ENCODE results near the gene HOMER3. TPM values are rescaled to one million over a fixed set of nuclear protein-coding genes. Genes with fewer than 3 reads are reported as not detected.
"Not testable (repeated sequence)": the region's sequence is repeated elsewhere in the genome, so short reads cannot be mapped to it uniquely, and the experiment has no call there.

The HOMER3 gene
- total RNA-seq, 2 donors from 2014 or later, result 27.5 to 29.0 TPM

- Histone ChIP-seq H3K9me3 (no peaks in the 10 kb centered on the region), H3K4me3 (no peak overlapping the region), H3K36me3 (replicated peaks in 1 of 2; ENCODE audit: insufficient read depth in 1 of 2, low read depth in 2 of 2) (peaks cover 0 to 32% of the 10 kb centered on the region in 2 donors), H3K27me3 (no peaks in the 10 kb centered on the region), H3K27ac (no peak overlapping the region), H3K4me1 (no peaks in the 10 kb centered on the region)
- DNase-seq (no peak), ATAC-seq (no peak)
- TF ChIP-seq, protein P1, sequence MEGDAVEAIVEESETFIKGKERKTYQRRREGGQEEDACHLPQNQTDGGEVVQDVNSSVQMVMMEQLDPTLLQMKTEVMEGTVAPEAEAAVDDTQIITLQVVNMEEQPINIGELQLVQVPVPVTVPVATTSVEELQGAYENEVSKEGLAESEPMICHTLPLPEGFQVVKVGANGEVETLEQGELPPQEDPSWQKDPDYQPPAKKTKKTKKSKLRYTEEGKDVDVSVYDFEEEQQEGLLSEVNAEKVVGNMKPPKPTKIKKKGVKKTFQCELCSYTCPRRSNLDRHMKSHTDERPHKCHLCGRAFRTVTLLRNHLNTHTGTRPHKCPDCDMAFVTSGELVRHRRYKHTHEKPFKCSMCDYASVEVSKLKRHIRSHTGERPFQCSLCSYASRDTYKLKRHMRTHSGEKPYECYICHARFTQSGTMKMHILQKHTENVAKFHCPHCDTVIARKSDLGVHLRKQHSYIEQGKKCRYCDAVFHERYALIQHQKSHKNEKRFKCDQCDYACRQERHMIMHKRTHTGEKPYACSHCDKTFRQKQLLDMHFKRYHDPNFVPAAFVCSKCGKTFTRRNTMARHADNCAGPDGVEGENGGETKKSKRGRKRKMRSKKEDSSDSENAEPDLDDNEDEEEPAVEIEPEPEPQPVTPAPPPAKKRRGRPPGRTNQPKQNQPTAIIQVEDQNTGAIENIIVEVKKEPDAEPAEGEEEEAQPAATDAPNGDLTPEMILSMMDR (IDR thresholded peaks at IDR 0.05), result no peak
- TF ChIP-seq POLR2A (IDR thresholded peaks at IDR 0.05), result no peak
- 79 to 85% methylated on average over 15 to 22 of the region's 26 CpGs for WGBS, 2 donors
- intact Hi-C loops (cut with DNase I), result no loop called here
Measured at GRCh38 chr19:18905513-18906236, 35.3 kb downstream of the HOMER3 start.

- DNase-seq (no peak), ATAC-seq (no peak)
- Histone ChIP-seq H3K4me3 (no peak overlapping the region), H3K27me3 (no peaks in the 10 kb centered on the region), H3K36me3 (replicated peaks in 1 of 2; ENCODE audit: insufficient read depth in 1 of 2, low read depth in 2 of 2) (peaks cover 3 to 32% of the 10 kb centered on the region in 2 donors), H3K9me3 (no peaks in the 10 kb centered on the region), H3K27ac (no peak overlapping the region), H3K4me1 (no peaks in the 10 kb centered on the region)
- TF ChIP-seq, protein P1 (IDR thresholded peaks at IDR 0.05), result no peak
- no peak for TF ChIP-seq POLR2A (IDR thresholded peaks at IDR 0.05)
- intact Hi-C loops (cut with DNase I), result no loop called here
- 81% methylated on average over 8 of the region's 8 CpGs; no CpG with 5 or more reads in 1 of the 2 donors for WGBS, 2 donors
Measured at GRCh38 chr19:18905058-18905456, 36.0 kb downstream of the HOMER3 start.

GRCh38 chr19:18904334-18905057 lies 36.5 kb downstream of the HOMER3 start:
- ATAC-seq (no peak), DNase-seq (no peak)
- H3K27ac ChIP-seq, result no peak overlapping the region

GRCh38 chr19:18903156-18904037 lies 37.6 kb downstream of the HOMER3 start:
- H3K27ac ChIP-seq, result no peak overlapping the region
- no peaks in the 10 kb centered on the region for H3K27me3 ChIP-seq
- DNase-seq (no peak), ATAC-seq (no peak)
- H3K4me1 ChIP-seq, result no peaks in the 10 kb centered on the region
- TF ChIP-seq POLR2A (IDR thresholded peaks at IDR 0.05), result no peak
- TF ChIP-seq, protein P1 (IDR thresholded peaks at IDR 0.05), result no peak
- no peak overlapping the region for H3K4me3 ChIP-seq
- 89 to 93% methylated on average over 18 to 24 of the region's 29 CpGs for WGBS, 2 donors
- peaks cover 3 to 27% of the 10 kb centered on the region in 2 donors for H3K36me3 ChIP-seq (replicated peaks in 1 of 2; ENCODE audit: insufficient read depth in 1 of 2, low read depth in 2 of 2)
- no peaks in the 10 kb centered on the region for H3K9me3 ChIP-seq
- intact Hi-C loops (cut with DNase I), result no loop called here

More at GRCh38 chr19:18904334-18905057, 36.5 kb downstream of the HOMER3 start:
- H3K36me3 ChIP-seq (replicated peaks in 1 of 2; ENCODE audit: insufficient read depth in 1 of 2, low read depth in 2 of 2), result peaks cover 3 to 30% of the 10 kb centered on the region in 2 donors
- no peaks in the 10 kb centered on the region for H3K4me1 ChIP-seq
- WGBS, 2 donors, result 90 to 91% methylated on average over 4 to 20 of the region's 25 CpGs
- no peaks in the 10 kb centered on the region for H3K9me3 ChIP-seq
- no peak overlapping the region for H3K4me3 ChIP-seq
- intact Hi-C loops (cut with DNase I), result no loop called here
- TF ChIP-seq, protein P1 (IDR thresholded peaks at IDR 0.05), result no peak
- no peak for TF ChIP-seq POLR2A (IDR thresholded peaks at IDR 0.05)
- no peaks in the 10 kb centered on the region for H3K27me3 ChIP-seq

- intact Hi-C loops (cut with DNase I); H3K9me3 ChIP-seq; H3K4me1 ChIP-seq; H3K27me3 ChIP-seq; H3K4me3 ChIP-seq; H3K27ac ChIP-seq; DNase-seq; ATAC-seq: not testable (repeated sequence)
- H3K36me3 ChIP-seq (replicated peaks in 1 of 2; ENCODE audit: insufficient read depth in 1 of 2, low read depth in 2 of 2), result peaks cover 3 to 23% of the 10 kb centered on the region in 2 donors
- WGBS, 2 donors, result 89 to 94% methylated on average over 4 to 5 of the region's 5 CpGs
Measured at GRCh38 chr19:18902519-18902918, 38.5 kb downstream of the HOMER3 start.
